Amniotic stem cell (primary cell): ENCODE measurements around the gene ZIC5.
"Not testable (repeated sequence)": the region's sequence is repeated elsewhere in the genome, so short reads cannot be mapped to it uniquely, and the experiment has no call there.

Experiments
- DNase-seq: peaks from one replicate; lab custom pipeline; 2025; lab: John Stamatoyannopoulos, UW

The ZIC5 gene

DNA sequence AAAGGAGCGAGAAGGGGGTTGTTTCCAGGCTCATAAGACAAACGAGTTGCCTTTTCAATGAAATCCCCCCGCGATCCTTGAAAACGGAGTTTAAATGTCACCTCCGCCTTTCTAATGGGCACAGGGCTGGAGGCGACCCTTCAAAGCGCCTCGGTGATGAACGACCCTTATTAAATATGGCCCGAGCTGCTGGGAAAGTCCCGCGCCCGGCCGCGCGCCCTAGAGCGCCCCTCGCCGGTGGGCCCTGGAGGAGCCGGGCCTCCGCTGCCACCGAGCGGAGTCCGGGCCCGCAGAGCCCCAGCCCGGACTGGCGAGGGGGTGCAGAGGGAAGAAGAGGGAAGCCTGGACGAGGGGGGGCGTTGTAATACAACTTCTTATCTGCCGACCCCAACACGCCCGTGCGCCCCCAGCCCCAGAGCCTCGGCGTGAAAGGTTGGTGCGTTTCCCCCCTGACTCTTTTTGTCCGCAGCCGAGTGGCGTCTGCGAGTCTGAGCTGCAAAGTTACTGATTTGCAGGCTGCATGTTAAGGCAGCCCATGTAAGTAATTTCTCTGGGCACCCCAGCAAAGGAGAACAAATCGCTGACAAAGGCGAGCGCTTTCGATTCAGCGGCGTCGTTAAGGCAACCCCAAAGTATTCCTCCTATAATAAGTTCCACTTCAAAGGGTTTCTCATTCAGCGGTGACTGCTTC lies 11.9 kb downstream of the ZIC5 start:
- no peak for DNase-seq

DNA sequence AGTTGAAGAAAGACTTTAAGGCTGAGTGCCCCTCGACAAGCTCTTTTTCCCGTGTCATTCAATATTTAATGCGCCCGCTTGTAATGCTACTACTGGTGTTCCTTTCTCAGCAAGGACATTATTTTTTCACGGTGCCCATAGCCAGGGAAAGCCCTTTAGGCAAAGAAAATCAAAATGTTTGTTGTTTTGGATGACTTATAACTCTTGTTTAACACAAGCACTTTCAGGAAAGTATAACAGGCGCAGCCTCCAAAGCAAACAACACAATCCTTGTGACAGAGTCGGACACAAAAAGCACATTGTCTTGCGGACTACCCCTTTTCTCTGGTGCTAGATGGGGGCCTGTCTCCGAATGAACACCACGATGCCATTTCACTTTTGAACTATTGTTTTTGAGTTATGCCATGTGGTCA lies 12.4 kb downstream of the ZIC5 start:
- DNase-seq, result no peak

DNA sequence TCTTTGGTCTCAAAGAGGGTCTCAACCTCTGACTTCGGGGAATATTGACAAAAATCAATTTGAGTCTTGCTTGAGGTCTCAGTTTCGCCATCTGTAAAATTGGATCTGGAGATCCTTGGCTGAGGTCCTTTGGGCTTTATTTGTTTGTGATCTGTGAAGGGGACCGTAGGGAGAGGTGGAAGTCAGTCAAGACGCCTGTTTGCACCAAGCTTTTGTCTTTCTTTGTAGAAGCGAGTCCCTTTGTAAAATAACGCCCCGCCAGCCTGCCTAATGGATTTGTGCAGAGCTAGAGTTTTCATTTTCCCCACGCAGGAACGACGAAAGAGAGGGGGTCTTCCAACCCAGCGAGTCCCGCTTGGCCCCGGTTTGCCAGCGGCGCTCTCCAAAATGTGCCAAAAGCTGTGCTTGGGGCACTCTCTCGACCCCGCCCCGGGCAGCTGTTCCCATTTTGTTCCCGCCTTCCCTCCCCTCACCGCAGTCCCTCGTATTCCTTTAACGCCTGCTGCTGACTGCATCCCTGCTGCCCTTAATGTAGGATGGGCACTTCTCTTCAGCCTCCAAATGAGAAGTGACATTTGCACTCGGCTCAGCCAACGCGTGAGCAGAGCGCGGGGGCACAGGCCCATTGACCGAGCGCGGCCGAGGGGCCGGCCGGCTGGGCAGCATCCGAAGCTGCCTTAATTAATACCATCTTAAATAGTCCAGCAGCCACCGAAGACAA lies 13.0 kb downstream of the ZIC5 start:
- no peak for DNase-seq

DNA sequence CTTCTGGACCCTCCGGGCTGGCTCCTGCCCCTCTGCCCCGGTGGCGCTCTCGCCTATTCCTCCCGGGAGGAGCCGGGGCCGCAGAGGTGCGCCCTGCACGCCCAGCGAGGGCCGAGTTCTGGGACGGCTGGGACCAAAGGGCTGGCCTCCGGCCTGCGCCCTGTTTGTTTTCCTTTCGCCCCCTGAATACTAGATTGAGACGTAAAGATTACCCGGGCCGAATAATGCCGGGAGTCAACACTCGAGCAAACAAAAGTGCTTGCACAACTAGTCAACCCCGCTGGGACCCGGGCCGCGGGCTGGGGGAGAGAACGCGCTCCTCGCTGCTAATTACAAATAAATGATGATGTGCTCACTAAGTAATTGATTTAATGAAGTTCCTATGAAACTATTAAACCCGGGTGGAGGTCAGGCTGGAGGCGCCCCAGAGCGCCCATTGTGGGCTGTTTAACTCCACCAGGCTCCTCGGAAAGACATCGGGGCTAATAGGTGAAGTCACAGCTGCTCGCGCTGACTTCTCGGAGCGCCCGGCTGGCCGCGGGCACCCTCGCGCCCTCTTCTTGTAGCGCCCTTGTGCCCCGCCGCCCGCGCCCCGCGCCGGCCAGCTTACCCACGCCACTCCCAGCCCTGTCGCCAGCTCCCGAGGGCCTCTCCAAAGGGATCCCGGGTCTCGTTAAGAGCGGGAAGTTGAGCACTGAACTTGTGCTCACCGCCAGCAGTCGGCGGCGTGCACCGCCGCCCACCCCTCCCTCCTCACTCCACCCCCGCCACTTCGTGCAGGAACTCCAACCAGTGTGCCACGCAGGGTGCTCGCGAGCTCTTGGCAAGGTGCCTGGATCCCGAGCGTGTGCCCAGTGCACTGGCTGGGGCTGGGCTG lies 14.9 kb downstream of the ZIC5 start:
- DNase-seq, result no peak

DNA sequence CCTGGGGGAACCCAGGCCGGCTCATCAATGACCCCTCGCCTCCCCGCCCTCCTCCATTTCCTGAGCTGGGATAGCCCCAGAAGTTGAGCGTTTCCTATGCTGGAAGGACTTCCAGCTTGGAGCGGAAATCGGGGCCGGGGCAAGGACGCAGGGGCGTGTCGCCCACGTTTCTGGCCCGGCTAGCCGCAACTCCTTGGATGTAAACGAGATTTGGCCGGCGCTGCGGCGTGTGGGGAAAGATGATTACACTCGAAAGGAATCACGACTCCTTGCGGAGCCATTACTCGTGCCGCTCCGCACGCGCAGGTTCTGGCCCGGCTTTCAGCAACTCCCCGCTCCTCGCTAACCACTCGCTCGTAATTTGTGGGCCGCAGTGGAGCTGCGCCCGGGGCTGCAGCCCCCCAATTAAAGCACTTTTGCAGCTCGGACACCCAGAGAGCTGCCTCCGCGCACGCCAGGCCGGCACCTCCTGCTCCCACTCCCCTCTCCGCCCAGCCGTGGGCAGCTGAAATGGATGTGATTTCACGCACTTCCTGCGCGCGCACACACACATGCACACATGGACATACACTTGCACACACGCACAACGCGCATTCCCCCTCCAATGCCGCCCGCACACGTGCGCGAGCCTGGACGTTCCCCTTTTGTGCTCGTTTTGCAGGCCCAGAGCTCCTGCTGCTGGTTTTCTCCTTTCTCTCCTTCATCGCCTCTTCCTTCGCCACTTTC lies 15.7 kb downstream of the ZIC5 start:
- no peak for DNase-seq

DNA sequence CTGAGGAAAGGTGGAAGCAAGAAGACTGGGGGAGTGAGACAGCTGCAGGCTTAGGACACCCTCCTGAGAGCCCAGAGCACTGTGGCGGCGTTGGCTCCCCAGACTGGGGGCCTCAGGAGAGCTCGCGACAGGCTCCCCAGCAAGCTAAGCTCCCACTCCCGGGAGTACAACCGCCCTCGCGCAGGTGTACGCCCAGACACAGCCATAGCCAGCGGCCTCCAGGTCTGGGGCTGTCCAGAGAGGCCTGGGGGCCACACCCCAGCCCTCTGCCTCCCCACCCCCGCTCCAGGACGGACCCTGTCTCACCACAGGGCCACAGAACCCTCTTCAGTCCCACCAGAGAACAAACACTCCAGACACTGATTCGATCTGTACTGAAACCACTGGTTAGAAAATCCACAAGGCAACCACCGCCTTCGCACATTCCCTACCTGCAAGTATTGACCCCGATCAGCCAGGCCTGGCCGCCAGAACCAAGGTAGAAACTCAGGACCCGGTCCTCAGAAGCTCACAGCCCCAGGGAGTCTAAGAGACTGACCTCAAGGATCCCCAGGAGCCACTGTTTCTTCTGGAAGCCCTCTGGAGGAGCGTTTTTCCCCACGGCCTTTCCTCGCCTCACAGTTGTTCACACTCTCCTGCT lies 16.3 kb downstream of the ZIC5 start:
- DNase-seq, result no peak

DNA sequence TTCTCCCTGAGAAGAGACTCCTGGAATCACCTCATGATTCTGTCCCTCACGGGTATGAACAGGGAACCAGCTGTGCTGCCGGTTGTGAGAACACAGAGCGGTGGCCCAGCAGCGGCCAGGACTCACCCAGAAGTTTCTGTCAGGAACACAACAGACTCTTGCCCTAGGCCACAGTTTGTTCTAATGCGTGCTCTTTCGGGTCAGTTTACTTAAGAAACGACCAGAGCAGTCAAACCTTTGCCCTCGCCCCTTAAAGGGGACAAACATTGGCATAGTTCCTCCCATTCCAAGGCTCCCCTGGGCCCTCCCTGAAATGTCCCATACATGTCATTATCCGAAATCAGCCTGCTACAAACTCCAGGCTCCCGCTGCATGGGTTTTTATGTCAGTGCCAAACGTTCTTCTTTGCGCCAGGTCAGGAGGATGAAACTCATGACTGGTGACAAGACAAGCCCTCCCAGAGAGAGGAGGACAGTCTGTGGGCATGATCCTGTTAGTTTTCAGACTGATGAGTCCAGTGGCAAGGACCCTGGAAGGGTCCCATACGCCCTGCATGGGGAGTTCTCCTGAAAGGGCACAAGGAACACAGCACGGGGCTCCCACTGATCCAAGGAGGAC lies 18.3 kb downstream of the ZIC5 start:
- no peak for DNase-seq

DNA sequence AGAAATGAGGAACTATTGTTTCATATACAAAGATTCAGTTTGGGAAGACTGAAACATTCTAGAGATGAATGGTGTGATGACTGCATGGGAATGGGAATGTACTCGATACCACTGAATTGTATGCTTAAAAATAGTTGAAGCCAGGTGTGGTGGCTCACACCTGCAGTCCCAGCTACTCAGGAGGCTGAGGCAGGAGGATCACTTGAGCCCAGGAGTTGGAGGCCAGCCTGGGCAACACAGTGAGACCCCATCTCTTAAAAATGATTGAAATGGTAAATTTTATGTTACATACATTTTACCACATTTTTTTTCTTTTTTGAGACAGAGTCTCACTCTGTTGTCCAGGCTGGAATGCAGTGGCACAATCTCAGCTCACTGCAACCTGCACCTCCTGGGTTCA lies 19.9 kb downstream of the ZIC5 start:
- DNase-seq, result not testable (repeated sequence)

DNA sequence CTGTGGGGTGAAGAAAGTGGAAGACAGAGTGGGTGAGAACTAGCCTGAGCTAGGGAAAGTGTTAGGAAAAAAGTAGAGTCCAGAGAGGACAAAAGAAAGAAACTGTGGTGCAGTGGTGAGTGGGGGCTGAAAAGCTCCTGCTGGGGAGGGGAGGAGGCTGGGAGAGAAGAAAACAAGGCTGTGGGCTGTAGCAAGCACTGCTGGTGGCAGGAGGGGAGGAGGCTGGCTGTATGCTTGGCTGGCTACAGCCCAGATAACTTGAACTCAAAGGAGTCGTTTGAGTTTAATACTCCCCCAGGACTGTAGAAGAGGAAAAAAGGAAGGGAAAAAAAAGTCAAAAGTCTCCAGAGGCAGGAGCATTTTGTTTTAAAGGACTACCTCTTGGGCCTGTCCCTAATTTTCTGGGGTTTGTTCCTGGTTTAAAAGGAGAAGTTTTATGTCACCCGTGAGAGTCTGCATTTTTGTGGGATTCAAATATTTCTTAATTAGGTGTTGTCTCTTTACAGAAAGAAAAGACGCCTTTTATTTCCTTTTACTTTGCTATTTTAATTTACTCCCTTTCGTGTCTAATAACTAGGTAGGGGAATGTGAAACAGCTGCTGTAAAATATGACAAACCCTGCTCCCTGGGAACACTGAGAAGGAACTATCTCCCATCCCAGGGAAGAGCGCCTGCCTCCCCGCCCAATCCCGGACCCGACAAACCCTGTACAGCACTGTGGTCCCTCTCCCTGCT lies 21.7 kb downstream of the ZIC5 start:
- DNase-seq, result no peak

DNA sequence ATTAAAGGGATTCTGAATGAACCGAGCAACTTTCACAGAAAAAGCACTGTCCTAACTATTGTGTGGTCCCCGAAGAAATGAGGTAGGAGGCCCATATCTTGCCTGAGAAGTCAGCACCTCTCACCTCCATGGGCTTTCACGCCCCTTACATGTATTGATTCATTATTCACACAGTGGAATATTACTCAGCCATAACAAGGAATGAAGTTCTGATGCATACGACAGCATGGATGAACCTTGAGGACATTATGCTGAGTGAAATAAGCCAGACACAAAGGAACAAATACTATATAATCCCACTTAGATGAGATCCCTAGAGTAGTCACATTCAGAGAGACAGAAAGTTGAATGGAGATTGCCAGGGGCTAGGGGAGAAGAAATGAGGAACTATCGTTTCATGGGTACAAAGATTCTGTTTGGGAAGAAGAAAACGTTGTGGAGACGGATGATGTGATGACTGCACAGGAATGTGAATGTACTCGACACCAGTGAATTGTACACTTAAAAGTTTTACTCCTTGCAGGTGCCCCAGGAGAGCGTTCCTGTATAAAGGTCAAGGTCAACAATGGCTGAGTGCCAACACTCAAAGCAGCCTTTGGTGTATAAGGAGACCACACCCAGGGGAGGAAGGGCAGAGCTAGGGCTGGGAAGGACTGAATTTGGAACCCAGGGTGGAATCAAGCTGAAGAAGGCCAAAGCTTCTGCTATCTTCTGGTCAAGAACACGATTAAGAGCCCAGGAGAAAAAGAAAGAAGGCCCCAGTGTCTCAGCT lies 22.5 kb downstream of the ZIC5 start:
- DNase-seq, result no peak

DNA sequence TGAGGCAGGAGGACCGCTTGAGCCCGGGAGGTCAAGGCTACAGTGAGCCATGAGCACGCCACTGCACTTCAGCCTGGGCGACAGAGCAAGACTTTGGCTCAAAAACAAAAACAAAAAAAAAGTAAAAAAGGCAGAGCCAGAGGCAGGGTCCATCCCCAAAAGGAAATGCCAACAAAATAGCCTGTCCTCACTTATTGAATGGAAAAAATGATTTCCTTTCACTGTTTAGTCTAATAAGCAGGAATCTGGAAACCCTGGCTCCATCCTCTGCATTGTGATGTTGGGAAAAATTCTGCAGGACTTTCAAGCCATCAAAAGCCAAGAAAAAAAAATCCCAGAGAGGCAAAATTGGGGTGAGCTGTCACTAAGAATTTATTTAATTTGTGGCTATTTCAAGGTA lies 23.2 kb downstream of the ZIC5 start:
- no peak for DNase-seq

DNA sequence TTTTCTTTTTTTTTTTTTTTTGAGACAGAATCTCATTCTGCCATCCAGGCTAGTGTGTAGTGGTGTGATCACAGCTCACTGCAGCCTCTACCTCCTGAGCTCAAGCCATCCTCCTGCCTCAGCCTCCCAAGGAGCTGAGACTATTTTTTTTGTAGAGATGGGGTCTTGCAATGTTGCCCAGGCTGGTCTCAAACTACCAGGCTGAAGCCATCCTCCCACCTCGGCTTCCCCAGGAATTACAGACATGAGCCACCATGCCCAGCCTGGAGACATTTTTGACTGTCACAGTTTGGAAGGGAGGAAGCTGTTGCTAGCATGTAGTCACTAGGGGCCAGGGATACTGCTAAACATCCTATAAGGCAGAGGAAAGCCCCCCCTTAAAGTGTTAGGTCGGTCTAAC lies 23.9 kb downstream of the ZIC5 start:
- DNase-seq, result no peak

DNA sequence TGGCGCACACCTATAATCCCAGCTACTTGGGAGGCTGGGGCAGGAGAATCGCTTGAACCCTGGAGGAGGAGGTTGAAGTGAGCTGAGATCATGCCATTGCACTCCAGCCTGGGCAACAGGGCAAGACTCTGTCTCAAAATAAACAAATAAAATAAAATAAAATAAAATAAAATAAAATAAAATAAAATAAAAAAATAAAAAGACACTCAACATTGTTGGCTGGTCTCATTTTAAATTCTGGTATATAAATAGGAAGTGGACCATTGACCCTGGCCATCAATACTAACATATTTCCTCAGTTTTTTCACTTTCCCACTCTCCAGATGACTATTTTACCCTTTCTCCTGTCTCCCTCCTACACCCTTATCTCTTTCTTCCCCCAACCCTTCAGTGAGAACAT lies 26.1 kb downstream of the ZIC5 start:
- DNase-seq, result not testable (repeated sequence)

DNA sequence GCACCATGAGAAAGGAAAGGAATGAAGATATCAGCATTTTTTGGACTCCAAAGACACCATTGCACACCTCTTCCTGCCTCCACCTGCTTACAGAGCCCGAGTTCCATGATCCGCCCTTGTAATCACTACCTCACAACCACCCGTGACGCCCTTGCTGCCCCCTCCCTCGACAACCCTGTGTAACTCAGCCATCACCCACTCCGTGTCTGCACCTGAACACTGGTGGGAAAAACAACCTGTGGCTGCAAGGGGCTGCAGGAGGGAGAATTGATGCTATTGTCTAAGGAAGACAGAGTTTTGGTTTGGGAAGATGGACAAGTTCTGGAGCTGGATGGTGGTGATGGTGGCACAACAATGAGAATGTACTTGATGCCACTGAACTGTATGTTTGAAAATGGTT lies 27.0 kb downstream of the ZIC5 start:
- DNase-seq, result no peak

DNA sequence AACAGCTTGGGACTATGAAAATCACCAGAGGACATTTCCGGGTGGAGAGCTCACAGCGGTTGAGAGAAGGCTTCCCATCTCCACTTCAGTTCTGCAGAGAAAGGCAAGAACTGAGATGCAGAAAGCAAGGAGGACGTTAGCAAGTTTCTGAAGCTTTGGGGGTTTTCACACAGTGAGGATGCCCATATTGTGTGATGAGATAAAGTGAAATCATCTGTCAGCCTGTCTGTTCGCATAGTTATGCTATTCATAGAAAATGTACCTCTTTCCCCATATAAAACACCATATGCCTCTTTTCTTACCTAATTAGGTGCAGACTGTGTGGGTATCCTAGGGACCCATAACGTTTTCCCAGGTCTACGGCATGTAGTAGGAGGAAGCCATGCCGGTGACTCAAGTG lies 27.5 kb downstream of the ZIC5 start:
- no peak for DNase-seq

DNA sequence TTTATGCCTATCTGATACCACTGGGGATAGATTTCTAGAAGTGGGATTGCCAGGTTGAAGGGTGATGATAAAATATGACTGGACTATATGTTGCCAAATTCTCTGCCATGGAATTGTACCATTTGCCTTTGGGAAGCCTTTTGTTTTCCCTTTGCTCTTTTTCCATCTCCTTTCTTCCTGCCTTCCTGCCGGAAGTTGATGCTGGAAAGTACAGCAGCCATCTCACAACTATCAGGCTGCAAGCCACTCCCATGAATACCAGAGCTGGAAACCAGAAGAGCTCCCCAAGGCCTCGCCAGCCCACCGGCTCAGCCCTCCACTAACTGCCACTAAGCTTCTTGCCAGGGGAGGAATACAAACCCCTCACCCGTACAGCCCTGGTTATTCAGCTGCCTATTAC lies 29.7 kb downstream of the ZIC5 start:
- no peak for DNase-seq

DNA sequence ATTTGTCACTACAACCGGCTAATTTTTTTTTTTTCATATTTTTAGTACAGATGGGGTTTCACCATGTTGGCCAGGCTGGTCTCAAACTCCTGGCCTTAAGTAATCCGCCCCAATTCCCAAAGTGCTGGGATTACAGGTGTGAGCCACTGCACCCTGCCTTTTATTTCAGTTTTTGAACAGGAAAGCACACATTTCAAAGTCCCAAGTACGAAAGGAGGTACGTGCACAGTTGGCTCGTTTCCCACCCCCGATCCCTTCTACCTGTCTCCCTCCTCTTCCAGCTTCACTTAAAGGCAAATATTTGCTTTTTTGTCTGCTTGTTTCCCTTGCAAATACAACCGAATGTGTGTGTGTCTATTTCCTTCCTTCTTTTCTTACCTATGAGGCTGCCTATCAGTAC lies 30.5 kb downstream of the ZIC5 start:
- DNase-seq, result no peak

DNA sequence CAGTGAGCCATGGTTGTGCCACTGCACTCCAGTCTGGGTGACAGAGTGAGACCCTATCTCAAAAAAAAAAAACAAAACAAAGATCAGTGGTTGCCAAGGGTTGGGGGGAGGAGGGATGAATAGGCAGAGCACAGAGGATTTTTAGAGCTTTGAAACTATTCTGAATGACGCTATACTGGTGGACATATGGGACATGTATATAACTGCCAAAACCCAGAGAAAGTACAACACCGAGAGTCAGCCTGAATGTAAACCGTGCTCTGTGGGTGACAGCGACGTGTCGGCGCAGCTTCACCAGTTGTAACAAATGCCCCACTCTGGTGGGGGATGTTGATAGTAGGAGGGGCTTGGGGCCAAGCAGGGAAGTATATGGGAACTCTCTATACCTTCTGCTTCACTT lies 32.9 kb downstream of the ZIC5 start:
- DNase-seq, result no peak

DNA sequence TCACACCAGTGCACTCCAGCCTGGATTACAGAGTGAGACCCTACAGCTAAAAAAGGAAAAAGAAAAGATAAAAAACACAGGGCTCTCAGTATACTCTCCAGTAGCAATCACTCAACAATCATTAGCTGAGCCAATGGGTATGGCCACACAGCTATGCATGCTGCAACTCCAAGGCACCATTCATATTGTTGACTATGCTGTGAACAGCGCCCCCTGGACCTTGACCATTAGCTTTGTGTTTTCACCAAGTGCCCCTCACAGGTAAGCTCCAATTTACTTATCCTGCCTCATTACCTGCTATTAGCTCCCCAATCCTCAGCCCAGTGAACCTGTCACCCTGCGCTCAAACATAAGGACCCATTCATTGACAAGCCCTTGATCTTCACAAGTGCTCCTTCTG lies 35.8 kb downstream of the ZIC5 start:
- DNase-seq, result no peak

DNA sequence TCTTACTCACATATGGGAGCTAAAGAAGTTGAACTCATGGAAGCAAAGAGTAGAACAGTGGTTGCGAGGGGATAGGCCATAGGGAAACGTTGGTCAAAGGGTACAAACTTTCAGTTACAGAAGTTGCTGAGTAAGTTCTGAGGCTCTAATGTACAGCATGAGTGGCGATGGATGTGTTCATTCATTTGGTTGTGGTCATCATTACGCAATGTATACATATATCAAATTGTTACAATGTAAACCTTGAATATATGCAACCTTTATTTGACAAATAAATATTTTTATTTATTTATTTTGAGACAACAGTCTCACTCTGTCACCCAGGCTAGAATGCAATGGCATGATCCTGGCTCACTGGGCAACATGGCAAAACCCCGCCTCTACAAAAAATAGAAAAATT lies 38.7 kb downstream of the ZIC5 start:
- no peak for DNase-seq
